Endometrial microvascular endothelial cells (primary cell): ENCODE data around the gene RBM19. TPM values are rescaled to one million over a fixed set of nuclear protein-coding genes. Genes with fewer than 3 reads are reported as not detected.
"Not testable (repeated sequence)": the region's sequence is repeated elsewhere in the genome, so short reads cannot be mapped to it uniquely, and the experiment has no call there.

Experiments used
- in situ Hi-C: cut with HindIII; loops from 2 replicates; pipeline ENCODE4 v1.10.0; 2017; ENCODE audit warnings: low sequenced_read_pairs, low pct_unique_long_range_greater_than_20kb; ENCODE audit errors: inconsistent ontology term
- total RNA-seq: library from RNA; depleted of rRNA; stranded (reverse); fragments of >200 nt; gene quantifications from one replicate; pipeline ENCODE4 v1.2.3, GENCODE V29; 2015; ENCODE audit errors: inconsistent ontology term

The RBM19 gene
- total RNA-seq, 1 donor from 2014 or later, result 30.6 TPM

DNA sequence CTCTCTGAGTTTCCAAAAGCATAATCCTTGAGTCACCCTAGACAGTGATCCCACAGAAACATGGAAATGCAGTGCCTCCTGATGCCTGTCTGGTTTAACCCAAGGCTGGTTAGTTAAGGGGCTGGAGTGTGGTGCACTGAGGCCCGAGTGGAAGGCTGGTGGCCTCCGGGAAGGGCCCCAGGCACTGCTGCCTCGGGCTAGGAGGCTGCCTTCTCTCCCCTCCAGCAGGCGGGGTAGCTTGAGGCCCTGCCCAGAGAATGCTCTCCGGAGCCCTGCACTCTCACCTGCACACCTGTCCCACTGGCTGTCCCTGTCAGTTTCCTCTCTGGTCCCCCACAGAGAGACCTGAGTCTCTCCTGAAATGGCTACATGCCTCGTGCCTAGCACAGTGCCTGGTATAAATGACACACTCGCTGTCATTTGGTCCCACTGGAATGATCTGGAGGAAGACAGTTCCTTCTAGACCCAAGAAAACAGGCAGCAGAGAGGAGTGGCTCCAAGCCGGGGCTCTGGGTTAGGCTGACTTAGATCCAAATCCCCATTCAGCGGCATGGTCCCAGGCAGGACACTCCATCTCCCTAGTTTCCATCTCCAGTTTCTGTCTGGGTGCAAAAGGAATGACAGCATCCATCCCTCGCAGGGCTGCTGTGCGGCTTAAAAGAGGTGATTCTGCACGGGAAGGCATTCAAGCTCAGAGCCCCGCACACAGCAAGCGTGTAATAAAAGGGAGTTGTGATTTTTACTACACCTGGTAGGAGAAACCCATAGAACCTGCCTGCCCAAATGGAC lies 54.0 kb downstream of the RBM19 start:
- in situ Hi-C loops, result no loop called here

DNA sequence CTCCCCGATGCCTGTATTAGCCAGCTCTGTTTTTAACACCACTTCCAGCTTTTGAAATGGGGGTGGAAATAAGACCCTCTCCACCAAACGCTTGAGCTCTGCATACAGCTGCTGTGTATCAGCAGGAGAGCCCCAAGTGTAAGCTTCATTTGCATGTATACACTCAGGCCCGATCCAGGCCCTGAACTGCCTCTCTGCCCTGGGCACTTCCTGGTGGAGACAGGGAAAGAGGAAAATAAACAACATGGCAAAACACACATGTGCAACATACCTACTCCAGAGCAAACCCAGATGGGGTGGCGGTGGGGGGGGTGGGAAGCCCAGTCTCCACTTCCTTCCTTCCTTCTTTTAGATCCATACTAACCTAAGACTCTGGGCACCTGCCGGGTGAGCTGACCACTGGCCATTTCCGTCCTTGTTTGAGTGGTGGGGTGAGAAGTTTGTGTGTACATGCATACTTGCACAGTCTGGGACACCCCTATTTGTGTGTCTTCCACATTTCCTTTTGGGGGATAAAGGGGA lies 55.3 kb downstream of the RBM19 start:
- in situ Hi-C loops, result no loop called here

DNA sequence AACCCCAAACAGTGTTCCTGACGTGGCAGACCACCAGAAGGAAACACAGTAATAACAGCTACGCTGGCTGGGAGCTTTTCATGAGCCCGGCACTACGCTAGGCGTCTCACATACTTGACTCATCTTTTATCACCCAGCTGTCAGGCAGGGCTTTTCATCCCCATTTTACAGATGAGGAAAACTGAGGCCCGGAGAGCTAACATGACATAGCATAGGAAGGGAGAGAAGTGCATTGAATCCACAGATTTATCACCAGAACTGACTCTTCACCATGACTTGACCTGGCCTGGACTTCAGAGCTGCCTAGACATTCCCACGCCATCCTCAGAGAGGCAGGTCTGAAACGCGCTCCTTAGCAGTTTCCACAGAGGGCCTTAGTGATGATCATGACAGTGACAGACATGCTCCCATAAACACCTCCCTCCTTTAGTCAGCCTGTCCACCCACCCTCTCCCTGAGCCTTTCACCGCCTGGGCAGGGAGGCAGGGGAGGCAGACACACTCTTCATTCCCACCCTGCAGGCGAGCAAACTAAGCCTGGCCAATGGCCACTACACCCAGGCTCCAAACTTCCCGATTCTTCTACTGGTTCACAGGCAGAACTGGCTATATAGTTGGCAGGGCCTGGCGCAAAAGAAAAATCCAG lies 56.2 kb downstream of the RBM19 start:
- in situ Hi-C loops, result no loop called here

DNA sequence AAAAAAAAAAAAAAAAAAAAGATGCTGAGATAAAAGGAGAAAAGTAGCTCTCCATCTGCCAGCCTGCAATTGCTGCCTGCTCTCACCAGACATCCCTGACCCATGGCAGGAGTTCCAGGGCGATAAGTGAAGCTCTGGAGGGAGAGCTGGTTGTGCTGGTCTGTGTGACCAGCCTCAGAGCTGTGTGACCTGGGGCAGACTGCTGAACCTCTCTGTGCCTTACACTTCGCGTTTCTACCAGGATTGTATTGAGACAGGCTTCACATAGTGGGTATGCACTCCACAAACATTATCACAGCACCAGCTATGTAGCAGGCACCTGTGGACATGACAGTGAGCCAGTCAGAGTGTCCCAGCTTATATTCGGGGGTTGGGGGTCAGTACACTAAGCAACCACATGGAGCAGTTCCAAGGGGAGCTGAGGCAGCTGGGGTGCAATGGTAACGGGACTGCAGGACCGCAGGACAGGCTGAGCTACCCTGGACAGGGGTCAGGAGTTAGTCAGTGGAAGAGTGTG lies 57.5 kb downstream of the RBM19 start:
- in situ Hi-C loops, result no loop called here

DNA sequence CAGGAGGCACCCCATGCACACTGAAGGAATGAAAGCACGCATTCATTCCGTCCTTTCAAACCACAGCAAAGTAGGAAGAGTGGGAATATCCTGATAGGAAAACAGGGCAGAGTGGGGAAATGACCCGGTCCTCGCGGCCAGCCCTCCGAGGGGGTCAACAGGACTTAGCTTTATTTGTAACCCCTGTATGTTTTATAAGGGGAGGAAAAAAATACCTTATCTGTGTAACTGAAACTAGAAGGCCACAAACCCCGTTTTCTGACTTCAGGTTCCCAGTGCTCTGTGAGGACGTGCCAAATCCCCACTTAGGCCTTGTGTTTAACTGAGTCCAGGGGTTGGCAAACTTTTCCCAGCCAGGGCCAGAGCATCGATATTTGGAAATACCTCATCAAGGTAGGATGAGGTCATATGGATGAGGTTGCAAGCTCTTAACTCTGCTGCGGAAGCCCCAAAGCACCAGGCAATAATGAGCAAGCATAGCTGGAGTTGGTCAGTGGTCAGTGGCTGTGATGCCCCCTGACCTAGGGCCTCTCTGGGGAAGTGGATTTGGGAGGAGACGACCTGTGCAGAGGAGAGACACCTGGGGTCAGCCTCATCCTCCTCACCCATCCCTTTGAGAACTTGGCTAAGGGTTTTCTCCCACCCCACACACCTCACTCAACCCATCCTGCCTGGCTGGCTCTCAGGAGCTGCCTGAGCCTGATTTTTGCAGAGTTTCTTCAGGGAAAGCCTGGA lies 58.5 kb downstream of the RBM19 start:
- in situ Hi-C loops, result no loop called here

DNA sequence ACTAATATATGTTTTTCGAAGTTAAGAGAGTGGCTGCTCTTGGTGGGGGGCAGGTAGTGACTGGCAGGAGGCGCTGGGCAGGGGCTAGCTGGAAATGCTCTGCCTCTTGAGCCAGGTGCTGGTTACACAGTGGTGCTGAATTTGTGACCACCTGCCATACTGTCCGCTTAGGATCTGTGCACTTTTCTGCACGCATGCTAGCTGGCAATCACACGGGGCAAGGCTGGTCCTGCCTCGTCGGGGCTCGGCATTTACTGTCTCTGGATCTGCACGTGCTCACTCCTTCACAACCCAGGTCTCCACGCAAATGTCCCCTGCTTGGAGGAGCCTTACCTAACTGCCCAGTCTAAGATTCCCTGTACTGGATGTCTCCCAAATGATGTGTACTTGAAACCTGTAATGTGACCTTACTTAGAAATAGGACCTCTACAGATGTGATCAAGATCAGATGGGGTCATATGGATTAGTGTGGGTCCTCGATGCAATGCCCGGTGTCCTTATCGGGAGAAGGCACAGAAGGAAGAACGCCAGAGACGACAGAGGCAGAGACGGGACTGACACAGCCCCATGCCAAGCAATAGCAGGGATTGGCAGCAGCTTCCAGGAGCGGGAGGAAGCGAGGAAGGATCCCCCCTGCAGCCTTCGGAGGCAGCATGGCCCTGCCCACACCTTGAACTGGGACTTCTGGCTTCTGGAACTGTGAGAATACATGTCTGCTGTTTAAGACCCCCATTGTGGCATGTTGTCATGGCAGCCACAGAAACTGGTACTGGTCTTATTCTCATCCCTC lies 59.5 kb downstream of the RBM19 start:
- in situ Hi-C loops, result no loop called here

DNA sequence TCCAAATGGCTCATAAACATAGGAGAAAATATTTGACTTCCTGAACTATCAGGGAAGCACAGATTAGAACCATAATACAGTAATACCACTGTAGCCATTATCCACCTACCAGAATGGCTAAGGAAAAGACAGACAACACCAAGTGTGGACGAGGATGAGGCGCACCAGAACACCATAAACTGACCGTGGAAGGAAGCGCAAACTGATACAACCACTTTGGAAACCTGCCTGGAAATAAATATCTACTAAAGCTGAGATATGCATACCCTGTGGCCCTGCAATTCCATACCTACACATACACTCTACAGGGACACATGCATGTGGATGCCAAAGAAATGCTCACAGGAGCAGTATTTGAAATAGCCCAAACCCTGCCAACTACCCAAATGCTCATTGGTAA lies 60.3 kb downstream of the RBM19 start:
- in situ Hi-C loops, result no loop called here

DNA sequence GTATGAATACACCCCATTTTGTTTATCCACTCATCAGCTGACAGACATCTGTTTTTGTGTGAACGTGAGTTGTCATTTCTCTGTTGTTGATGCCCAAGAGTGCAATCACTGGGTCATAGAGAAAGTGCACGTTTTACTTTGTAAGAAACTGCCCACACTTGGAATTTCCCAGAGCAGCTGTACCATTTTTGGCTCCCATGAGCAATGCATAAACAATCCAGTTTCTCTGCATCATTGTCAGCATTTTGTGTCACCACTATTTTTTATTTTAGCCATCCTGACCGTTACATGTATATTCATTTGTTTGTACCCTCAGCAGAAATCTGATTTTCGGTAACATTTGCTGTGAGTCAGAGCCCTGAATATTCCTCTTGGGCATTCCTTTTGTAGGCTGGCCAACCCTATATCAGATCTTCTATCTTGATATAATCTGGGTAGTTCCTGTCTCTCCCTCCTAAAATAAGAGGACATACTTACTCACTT lies 62.7 kb downstream of the RBM19 start:
- in situ Hi-C loops, result no loop called here

DNA sequence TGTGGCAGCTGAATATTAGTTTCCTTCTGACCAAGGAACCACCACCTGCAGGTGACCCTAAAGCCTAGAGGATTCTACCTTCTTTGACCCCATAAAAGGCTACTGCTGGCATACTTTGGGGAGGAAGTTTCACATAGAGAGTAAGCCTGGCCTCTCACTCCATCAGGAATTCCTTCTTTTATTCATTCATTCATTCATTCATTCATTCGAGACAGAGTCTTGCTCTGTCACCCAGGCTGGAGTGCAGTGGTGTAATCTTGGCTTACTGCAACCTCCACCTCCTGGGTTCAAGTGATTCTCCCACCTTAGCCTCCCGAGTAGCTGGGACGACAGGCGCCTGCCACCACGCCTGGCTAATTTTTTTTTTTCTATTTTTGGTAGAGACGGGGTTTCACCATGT lies 64.8 kb downstream of the RBM19 start:
- in situ Hi-C loops, result not testable (repeated sequence)

DNA sequence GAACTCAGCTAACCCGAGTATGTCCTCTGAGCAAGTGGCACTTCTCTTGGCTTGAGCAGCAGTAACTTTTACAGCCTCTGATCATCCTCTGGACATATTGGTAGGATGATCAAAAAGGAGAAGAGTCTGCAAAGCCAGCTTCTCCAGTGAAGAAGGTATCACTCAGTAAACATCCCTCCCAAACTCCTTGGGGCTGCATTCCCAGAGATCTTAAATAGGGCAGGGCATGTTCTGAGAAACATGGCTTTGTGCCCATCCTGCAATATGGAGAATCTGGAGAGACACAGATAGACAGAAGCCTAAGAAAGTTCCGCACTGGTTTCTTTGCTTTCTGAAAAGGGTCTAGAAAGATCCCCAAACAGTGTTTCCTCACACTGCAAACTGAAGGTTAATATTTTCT lies 65.4 kb downstream of the RBM19 start:
- in situ Hi-C loops, result no loop called here

DNA sequence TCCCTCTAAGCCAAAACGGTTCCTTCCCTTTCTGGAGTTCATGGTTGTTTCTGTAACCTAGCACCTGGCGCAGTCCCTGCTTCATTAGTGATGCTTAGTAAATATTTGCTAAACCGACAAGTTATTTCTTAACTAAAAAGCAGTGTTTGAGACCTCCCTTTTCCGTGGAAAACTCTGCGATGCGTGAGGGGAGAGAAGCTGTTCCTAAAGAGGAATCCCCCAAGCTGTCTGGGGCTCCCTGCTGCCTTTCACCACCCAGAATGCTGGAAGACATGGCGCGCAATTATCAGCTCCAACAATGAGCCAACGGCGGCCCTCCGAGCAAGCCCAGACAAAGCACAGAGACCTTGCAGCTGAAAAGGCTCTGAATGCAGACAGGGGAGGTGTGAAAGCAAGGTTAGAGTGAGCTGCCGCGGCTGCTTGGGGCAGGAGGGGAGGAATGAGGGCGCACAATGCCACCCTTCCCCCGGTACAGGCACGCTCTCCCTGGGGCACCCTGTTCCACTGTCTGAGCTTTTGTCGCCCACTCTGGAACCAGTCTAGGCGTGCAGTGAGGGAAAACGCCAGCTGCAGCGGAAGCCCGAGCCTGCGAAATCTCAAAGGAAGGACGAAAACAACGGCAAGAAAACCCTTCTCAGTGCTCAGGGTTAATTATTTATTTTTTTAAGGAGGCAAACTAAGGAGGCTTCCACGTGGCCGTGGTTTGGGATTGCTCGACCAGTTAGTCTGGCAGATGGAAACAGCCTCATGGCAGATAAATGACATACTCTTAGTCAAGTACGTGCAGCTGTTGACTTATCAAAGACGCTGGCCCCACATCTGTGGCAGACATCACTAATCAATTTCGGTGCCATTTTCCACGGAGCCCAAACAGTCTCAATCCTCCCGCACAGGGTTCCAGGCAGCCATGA lies 66.3 kb downstream of the RBM19 start:
- in situ Hi-C loops, result no loop called here

DNA sequence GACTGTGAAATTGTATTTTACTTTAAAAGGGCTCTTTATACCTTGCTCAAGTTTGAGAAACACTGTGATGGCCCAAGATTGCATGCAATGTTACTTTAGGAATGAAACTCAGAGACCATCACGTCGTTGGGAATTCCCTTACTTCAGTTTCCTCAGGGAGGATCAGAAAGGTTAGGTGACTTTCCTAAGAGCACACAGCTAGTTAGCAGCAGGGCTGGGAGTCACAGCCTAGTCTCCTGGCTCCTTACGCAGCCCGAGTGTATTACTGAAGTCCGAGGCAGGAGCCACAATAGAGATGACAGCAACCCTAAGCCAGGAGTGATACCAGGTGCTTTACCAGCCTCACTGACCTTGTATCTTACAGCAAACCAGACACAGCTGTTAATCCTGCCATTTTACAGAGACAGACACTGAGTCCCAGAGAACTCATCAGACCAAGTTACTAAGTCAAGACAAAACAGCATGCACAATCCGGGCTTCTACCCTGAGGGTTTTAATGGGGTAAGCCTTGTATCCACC lies 67.0 kb downstream of the RBM19 start:
- in situ Hi-C loops, result no loop called here

DNA sequence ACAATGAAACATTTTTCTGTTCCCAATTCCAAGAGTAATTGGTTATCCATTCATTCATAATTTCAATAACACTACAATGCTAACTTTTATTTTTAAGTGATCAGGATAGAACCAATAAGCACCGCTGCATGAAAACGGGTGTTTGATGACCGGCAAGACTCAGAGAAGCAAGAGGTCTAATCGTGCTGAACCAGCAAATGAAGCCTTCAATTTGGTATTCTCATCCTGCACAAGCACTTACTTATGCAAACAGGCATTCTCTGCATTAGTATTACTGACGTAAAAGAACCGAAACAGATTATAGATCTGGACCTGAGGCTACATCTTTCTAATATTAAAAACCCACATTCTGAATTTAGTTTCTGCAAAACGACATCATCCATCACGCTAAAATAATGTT lies 67.7 kb downstream of the RBM19 start:
- in situ Hi-C loops, result no loop called here

DNA sequence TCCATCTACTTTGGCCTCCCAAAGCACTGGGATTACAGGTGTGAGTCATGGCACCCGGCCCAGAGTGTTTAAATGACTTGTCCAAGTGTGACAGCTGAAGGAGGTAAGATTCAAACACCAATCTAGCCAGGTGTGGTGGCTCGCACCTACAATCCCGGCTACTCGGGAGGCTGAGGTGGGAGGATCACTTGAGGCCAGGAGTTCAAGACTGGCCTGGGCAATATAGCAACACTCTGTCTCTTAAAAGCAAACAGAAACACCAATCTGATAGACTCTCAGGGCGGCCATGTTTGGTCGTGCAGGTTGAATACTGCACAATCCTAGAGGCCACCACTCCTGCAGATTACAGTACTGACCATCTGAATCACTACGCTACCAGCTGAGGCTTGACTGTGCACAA lies 68.7 kb downstream of the RBM19 start:
- in situ Hi-C loops, result no loop called here

DNA sequence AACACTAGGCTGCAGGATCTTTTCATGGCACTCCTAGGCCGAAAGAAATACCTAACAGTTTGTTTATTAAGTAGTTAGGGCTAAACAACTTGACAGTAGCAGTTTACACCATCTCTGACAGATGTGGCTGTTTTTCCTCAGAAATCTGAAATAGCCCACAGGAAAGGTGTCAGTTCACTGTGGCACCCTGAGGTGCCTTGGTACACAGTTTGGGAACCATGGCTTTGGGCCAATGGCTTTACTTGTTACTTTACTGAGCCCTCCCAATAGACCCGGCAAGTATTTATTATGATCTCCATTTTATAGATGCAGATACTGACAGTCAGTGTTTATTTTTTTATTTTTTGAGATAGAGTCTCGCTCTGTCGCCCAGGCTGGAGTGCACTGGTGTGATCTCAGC lies 69.3 kb downstream of the RBM19 start:
- in situ Hi-C loops, result no loop called here

DNA sequence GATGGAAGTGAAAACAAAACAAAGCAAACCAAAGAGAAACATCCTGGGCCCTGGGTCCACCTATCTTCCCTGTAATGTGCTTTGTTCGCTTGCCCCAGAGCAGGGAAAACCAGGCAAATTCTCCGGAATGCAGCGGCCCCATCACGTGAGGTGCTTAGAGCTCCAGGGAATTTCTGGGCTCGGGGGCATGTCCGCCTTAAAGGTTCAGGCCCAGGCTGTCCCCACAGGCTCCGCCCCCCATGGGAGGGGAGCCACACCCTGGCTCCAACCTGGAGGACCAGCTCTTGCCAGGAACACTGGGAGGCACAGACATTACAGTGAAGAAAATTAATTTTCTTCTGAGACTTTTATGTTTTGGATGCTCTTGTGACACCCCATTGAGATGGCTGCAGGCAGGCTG lies 69.9 kb downstream of the RBM19 start:
- in situ Hi-C loops, result no loop called here

DNA sequence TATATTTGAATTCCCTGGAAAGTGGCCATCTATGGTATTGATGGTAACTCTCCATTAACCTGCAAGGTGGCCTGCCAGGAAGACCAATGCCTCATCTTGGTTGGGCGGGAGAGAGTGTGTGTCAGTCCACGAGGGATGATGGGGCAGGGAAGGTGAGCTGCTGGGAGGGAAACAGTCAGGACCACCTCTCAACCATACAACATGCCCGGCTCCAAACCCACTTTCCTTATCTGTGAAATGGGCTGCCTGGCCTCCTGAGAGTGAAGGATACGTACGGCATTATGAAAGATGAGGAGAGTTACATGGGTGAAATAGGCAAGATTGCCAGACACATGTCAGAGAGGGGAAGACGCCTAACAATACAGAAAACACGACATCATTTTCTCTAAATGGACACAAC lies 70.9 kb downstream of the RBM19 start:
- in situ Hi-C loops, result no loop called here

DNA sequence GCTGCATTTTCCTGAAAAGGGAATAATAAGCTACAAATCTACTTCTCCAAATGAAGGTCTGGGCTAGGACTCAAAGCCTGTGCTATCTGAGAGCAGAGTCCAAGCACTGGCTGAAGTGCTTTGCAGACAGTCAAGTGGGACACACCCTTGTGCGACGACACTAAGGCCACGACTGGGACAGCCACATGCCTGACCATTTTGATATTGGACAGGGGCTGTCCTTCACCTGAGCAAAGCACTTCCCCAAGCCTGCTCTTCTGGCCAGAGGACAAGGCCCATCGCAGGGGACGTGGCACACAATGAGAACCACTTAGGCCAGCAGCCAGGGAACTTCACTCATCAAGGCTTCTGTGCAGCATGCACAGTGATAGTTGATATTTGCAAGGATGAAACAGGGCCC lies 71.4 kb downstream of the RBM19 start:
- in situ Hi-C loops, result no loop called here
